ENCODE results near the gene NANOS2. TPM values are rescaled to one million over a fixed set of nuclear protein-coding genes. Genes with fewer than 3 reads are reported as not detected.

Gene NANOS2
- total and polyA plus RNA-seq, 2 of the 13 experiments (the other 11 are each of a cell fraction or from before 2014, with no cell fraction given): not detected

GRCh38 chr19:45901432-45901911, 13.1 kb downstream of the NANOS2 start (continued):
- TF ChIP-seq ZNF761 (CRISPR knock-in tag; conservative IDR thresholded peaks at IDR 0.05) (no peak), ZNF564 (CRISPR knock-in tag; IDR thresholded peaks at IDR 0.05) (no peak), ZNF646 (CRISPR knock-in tag; IDR thresholded peaks at IDR 0.05) (no peak), ZBTB37 (CRISPR knock-in tag; IDR thresholded peaks at IDR 0.05) (no peak), SYNCRIP (IDR thresholded peaks at IDR 0.05; ENCODE audit: insufficient read depth, low read depth, low read length) (no peak), JDP2 (CRISPR knock-in tag; IDR thresholded peaks at IDR 0.05; ENCODE audit: borderline replicate concordance) (no peak), ZFYVE20 (CRISPR knock-in tag; IDR thresholded peaks at IDR 0.05; ENCODE audit: borderline replicate concordance, low read depth) (no peak), U2AF1 (optimal IDR thresholded peaks at IDR 0.05; ENCODE audit: low read depth, low read length) (no peak), BCL6 (CRISPR knock-in tag; IDR thresholded peaks at IDR 0.05) (peak; percentile 9; the same call in 1 of the 2 replicates), SKI (IDR thresholded peaks at IDR 0.05; ENCODE audit: partially characterized antibody) (peak; percentile 58), ZSCAN29 (CRISPR knock-in tag; conservative IDR thresholded peaks at IDR 0.05) (0 out of 2 replicates have a peak, but pooled peaks have one; percentile 24), ZNF407 (CRISPR knock-in tag; IDR thresholded peaks at IDR 0.05; ENCODE audit: not compliant biosample characterization) (no peak), NONO (IDR thresholded peaks at IDR 0.05) (no peak), NONO (CRISPR knock-in tag; conservative IDR thresholded peaks at IDR 0.05) (no peak; the same call in none of the 2 replicates)

All from HepG2 (cell line).